ENCODE data around the gene ZNF280B.
"Not testable (repeated sequence)": the region's sequence is repeated elsewhere in the genome, so short reads cannot be mapped to it uniquely, and the experiment has no call there.

The ZNF280B gene

GRCh38 chr22:22506736-22507135 lies 1.8 kb downstream of the ZNF280B start:
- DNase-seq: no peak

- no peak for DNase-seq
Measured at GRCh38 chr22:22498267-22498666, 10.3 kb downstream of the ZNF280B start.

- not testable (repeated sequence) for DNase-seq
Measured at GRCh38 chr22:22491589-22491988, 17.0 kb downstream of the ZNF280B start.

GRCh38 chr22:22488736-22489135 lies 19.8 kb downstream of the ZNF280B start:
- no peak for DNase-seq

- no peak for DNase-seq
Measured at GRCh38 chr22:22487869-22488597, 20.5 kb downstream of the ZNF280B start.

- DNase-seq: no peak
Measured at GRCh38 chr22:22487059-22487458, 21.5 kb downstream of the ZNF280B start.

- DNase-seq: no peak
Measured at GRCh38 chr22:22486132-22486899, 22.2 kb downstream of the ZNF280B start.

- DNase-seq: no peak
Measured at GRCh38 chr22:22485524-22485923, 23.0 kb downstream of the ZNF280B start.

GRCh38 chr22:22484023-22484422 lies 24.5 kb downstream of the ZNF280B start:
- no peak for DNase-seq

- no peak for DNase-seq
Measured at GRCh38 chr22:22480940-22481339, 27.6 kb downstream of the ZNF280B start.

GRCh38 chr22:22479999-22480532 lies 28.5 kb downstream of the ZNF280B start:
- DNase-seq: no peak

- no peak for DNase-seq
Measured at GRCh38 chr22:22479116-22479515, 29.4 kb downstream of the ZNF280B start.

- DNase-seq: no peak
Measured at GRCh38 chr22:22478470-22478869, 30.1 kb downstream of the ZNF280B start.

GRCh38 chr22:22474733-22475132 lies 33.8 kb downstream of the ZNF280B start:
- DNase-seq: no peak

GRCh38 chr22:22471104-22471503 lies 37.4 kb downstream of the ZNF280B start:
- DNase-seq: not testable (repeated sequence)

GRCh38 chr22:22469527-22469926 lies 39.0 kb downstream of the ZNF280B start:
- no peak for DNase-seq

- not testable (repeated sequence) for DNase-seq
Measured at GRCh38 chr22:22468794-22469469, 39.6 kb downstream of the ZNF280B start.

GRCh38 chr22:22467112-22467511 lies 41.4 kb downstream of the ZNF280B start:
- no peak for DNase-seq

- no peak for DNase-seq
Measured at GRCh38 chr22:22465782-22466181, 42.8 kb downstream of the ZNF280B start.

- DNase-seq: no peak
Measured at GRCh38 chr22:22465094-22465602, 43.4 kb downstream of the ZNF280B start.

GRCh38 chr22:22464541-22465054 lies 43.9 kb downstream of the ZNF280B start:
- no peak for DNase-seq

- DNase-seq: peak; percentile 32
Measured at GRCh38 chr22:22463855-22464540, 44.5 kb downstream of the ZNF280B start.

All from central memory CD4-positive, alpha-beta T cell (primary cell).